ENCODE data around the gene CTDSPL.

Gene CTDSPL

GRCh38 chr3:37993460-37993819, 131.8 kb downstream of the CTDSPL start:
- no peak for TF ChIP-seq CTCF (IDR thresholded peaks at IDR 0.05; ENCODE audit: poor library complexity, severe bottlenecking)

GRCh38 chr3:37993820-37994638, 132.3 kb downstream of the CTDSPL start:
- Histone ChIP-seq H3K27ac (ENCODE audit: poor library complexity, severe bottlenecking) (no peak overlapping the region), H3K9me3 (ENCODE audit: severe bottlenecking) (no peaks in the 10 kb centered on the region), H3K4me1 (ENCODE audit: insufficient read depth, poor library complexity, severe bottlenecking) (peaks cover 14% of the 10 kb centered on the region), H3K27me3 (ENCODE audit: insufficient read depth, poor library complexity, severe bottlenecking) (no peaks in the 10 kb centered on the region), H3K4me3 (ENCODE audit: severe bottlenecking) (peak overlapping the region; percentile 16), H3K36me3 (ENCODE audit: low read depth) (no peaks in the 10 kb centered on the region)
- DNase-seq (ENCODE audit: low spot score) (peak; percentile 45), ATAC-seq (ENCODE audit: low read depth) (no peak)
- TF ChIP-seq CTCF (IDR thresholded peaks at IDR 0.05; ENCODE audit: poor library complexity, severe bottlenecking) = no peak

More at GRCh38 chr3:37993460-37993819, 131.8 kb downstream of the CTDSPL start:
- ATAC-seq (ENCODE audit: low read depth) (no peak), DNase-seq (ENCODE audit: low spot score) (no peak)
- peaks cover 11% of the 10 kb centered on the region for H3K4me1 ChIP-seq (ENCODE audit: insufficient read depth, poor library complexity, severe bottlenecking)
- H3K4me3 ChIP-seq (ENCODE audit: severe bottlenecking) = no peak overlapping the region
- no peaks in the 10 kb centered on the region for H3K9me3 ChIP-seq (ENCODE audit: severe bottlenecking)
- H3K36me3 ChIP-seq (ENCODE audit: low read depth) = no peaks in the 10 kb centered on the region
- no peaks in the 10 kb centered on the region for H3K27me3 ChIP-seq (ENCODE audit: insufficient read depth, poor library complexity, severe bottlenecking)
- H3K27ac ChIP-seq (ENCODE audit: poor library complexity, severe bottlenecking) = no peak overlapping the region

GRCh38 chr3:37994639-37994972, 132.9 kb downstream of the CTDSPL start:
- ATAC-seq (ENCODE audit: low read depth) (no peak), DNase-seq (ENCODE audit: low spot score) (no peak)
- no peak for TF ChIP-seq CTCF (IDR thresholded peaks at IDR 0.05; ENCODE audit: poor library complexity, severe bottlenecking)
- Histone ChIP-seq H3K9me3 (ENCODE audit: severe bottlenecking) (no peaks in the 10 kb centered on the region), H3K4me1 (ENCODE audit: insufficient read depth, poor library complexity, severe bottlenecking) (peaks cover 14% of the 10 kb centered on the region), H3K27me3 (ENCODE audit: insufficient read depth, poor library complexity, severe bottlenecking) (no peaks in the 10 kb centered on the region), H3K27ac (ENCODE audit: poor library complexity, severe bottlenecking) (no peak overlapping the region), H3K36me3 (ENCODE audit: low read depth) (no peaks in the 10 kb centered on the region), H3K4me3 (ENCODE audit: severe bottlenecking) (no peak overlapping the region)

- DNase-seq (ENCODE audit: low spot score) (no peak), ATAC-seq (ENCODE audit: low read depth) (no peak)
- no peak for TF ChIP-seq CTCF (IDR thresholded peaks at IDR 0.05; ENCODE audit: poor library complexity, severe bottlenecking)
- H3K27ac ChIP-seq (ENCODE audit: poor library complexity, severe bottlenecking) = no peak overlapping the region
- H3K36me3 ChIP-seq (ENCODE audit: low read depth) = no peaks in the 10 kb centered on the region
- H3K4me3 ChIP-seq (ENCODE audit: severe bottlenecking) = no peak overlapping the region
- peaks cover 14% of the 10 kb centered on the region for H3K4me1 ChIP-seq (ENCODE audit: insufficient read depth, poor library complexity, severe bottlenecking)
- H3K9me3 ChIP-seq (ENCODE audit: severe bottlenecking) = no peaks in the 10 kb centered on the region
- H3K27me3 ChIP-seq (ENCODE audit: insufficient read depth, poor library complexity, severe bottlenecking) = no peaks in the 10 kb centered on the region
Observed at GRCh38 chr3:37995652-37996641, 134.3 kb downstream of the CTDSPL start.
